Fibroblast of gingiva (primary cell): ENCODE measurements around the gene ADH4.
"Not testable (repeated sequence)": the region's sequence is repeated elsewhere in the genome, so short reads cannot be mapped to it uniquely, and the experiment has no call there.

Source experiments
- DNase-seq: peaks from one replicate; pipeline ENCODE4 v3.0.0-alpha.2; 2011; ENCODE audit warnings: low read depth

ADH4 gene

GRCh38 chr4:99144070-99144469, at the start of gene ADH4:
TSS of gene ADH4 (minus strand) at chr4:99144297. CDS start at chr4:99144222, 75 bp downstream.
- DNase-seq: peak; percentile 44

GRCh38 chr4:99190336-99190735, 46.2 kb upstream of the ADH4 start:
- no peak for DNase-seq

GRCh38 chr4:99189900-99190299, 45.8 kb upstream of the ADH4 start:
- DNase-seq: not testable (repeated sequence)

DNA sequence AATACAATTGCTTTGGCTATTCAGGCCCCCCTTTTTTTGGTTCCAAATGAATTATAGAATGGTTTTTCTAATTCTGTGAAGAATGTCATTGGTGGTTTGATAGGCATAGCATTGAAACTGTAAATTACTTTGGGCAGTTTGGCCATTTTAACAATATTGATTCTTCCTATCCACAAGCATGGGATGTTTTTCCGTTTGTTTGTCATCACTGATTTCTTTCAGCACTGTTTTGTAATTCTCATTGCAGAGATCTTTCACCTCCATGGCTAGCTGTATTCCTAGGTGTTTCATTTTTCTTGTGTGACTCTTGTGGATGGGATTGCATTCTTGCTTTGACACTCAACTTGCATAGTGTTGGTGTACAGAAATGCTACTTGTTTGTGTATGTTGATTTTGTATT, 41.9 kb upstream of the ADH4 start:
- no peak for DNase-seq

DNA sequence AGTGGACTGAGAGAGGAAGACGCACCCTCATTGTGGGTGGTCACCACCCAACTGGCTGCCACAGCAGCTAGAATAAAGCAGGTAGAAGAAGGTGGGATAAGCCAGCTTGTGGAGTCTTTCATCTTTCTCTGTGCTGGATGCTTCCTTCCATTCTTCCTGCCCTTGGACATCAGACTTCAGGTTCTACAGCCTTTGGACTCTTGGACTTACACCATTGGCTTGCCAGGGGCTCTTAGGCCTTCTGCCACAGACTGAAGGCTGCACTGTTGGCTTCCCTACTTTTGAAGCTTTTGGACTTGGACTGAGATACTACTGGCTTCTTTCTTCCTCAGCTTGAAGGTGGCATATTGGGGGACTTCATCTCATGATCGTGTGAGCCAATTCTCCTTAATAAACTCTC, 41.5 kb upstream of the ADH4 start:
- no peak for DNase-seq

DNA sequence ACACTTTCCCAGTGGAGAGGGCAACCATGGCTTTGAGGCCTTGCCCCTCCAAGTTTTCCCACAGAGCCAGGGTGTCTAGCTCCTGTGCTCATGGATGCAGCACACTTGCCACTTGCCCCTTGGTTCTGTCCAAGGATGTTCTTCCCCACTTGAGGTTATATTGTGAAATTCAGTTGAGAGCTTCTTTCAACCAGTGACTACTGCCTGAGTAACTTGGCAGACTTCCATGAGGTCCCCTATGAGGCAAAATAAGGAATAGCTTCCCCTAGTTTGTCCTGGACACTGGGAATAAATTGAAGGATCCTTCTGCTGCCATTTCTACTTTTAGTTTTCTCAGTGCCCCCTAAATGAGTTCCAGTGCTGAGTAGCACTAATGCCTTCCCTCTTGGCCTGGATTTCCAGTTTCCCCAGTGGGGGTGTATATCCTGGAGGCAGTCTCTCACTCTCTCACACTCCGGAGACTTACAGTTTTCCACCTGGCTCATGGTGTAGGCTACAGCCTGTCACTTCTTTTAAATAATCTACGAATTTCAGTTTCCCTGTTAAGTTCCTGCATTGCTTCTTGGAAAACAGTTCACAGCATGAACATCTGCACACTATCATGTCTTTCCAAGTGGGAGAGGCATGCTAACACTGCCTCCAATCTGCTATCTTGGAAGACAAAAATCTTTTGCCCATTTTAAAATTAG, 36.4 kb upstream of the ADH4 start:
- peak; percentile 70 for DNase-seq

GRCh38 chr4:99179626-99180025, 35.5 kb upstream of the ADH4 start:
- no peak for DNase-seq

DNA sequence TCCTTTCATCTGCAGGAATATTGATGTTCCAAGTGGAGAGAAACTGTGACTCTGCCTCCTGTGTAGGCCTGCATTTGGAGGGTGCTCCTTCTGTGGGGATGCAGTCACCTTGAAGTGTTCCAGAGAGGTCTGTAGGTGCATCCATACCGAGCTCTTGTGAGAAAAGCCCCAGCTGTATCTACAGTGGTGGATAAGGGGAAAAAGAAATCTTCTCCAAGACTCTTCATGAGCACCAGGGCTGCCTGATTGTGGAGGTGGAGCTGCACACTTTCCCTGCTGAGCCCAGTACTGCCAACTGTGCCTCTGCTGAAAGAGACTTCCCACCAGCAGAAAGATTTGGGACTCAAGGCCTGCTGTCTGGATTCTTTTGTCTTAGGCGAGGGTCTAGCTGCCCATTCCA, 35.1 kb upstream of the ADH4 start:
- no peak for DNase-seq

DNA sequence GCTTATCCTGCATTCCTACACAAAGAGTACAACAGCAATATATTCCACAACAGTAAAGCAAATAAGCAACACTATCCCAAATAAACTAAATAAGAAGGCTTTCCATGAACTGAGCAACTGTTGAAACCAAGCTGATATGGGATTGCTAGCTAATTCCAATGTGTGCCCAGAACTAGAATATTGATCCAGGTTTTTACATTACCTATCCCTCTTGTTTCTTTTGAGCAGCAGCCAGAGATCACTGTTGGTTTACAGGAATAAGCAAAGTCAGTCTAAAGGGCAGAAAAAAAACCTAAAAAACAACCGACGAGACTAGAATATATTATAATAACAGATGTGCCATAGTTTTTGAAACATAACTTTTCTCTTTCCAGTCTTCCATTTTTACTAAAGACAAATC, 22.4 kb upstream of the ADH4 start:
- DNase-seq: no peak

GRCh38 chr4:99165978-99166377, 21.9 kb upstream of the ADH4 start:
- no peak for DNase-seq

- DNase-seq: no peak
These were observed 17.4 kb upstream of the ADH4 start for GRCh38 chr4:99161373-99162099.

- DNase-seq: no peak
These were observed 15.6 kb upstream of the ADH4 start for GRCh38 chr4:99159699-99160098.

DNA sequence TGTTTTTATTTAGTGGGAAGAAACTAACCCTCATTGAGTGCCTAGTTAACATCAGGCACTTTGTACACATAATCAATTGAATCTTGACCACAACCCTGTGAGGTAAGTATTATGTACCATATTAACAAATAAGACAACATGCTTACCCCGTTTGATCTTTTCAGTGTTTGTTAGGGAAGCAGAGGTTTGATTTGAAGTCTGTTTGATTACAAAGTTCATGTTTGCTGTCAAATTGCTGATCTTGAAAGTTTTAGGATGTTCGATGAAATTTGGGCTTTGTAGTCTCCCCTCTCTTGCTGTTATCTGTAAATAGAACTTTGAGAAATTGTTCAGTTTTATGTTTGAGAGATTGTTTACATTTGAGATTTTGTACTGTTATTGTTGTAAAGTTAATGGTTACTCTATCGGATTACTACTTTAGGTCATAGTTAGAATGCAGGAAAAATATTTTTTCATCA, 13.4 kb upstream of the ADH4 start:
- DNase-seq: no peak

- DNase-seq: no peak
These were observed 12.9 kb upstream of the ADH4 start for GRCh38 chr4:99156992-99157391.

- no peak for DNase-seq
These were observed 10.7 kb upstream of the ADH4 start for GRCh38 chr4:99154658-99155342.

GRCh38 chr4:99151995-99152394, 7.9 kb upstream of the ADH4 start:
- no peak for DNase-seq

DNA sequence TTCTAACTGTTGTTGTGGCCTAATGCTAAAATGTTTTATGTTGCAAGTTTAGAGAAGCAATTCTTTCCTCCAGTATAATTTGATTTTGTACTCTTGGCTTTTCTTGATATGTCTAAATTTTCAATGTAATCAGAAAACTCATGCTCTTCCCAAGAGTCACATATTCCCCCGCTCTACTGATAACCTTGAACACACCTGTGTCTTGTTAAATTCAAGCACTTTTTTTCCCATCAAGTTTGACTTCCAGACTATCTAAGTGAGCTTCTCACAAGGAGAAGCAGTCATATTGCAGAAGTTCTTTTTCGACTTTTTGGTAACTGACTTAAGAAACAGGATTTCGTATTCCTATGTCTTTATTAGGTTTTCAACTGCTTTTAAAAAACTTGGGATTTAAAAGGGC, 7.4 kb upstream of the ADH4 start:
- no peak for DNase-seq

GRCh38 chr4:99149426-99150019, 5.4 kb upstream of the ADH4 start:
- DNase-seq: no peak

DNA sequence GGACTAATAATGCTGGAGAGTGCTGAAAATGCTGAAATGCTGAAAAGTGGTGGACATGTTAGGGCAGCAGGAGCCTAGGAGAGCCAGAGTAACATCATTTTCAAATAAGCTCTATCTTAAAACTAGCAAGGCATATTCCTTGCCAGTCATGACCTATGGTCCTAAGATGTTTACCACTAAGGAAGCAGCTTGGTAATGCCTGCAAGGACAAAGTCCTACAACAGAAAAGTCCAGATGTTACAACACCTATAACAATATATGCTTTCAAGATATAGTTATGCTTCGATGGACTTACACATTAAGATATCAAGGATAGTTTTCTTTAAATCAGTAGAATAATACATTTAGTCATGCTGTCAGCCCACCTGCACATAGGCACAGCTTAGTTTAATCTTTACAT, 4.5 kb upstream of the ADH4 start:
- no peak for DNase-seq

GRCh38 chr4:99144587-99144986, 490 bp upstream of the ADH4 start:
- DNase-seq: no peak

GRCh38 chr4:99136329-99136728, 7.8 kb downstream of the ADH4 start:
- DNase-seq: no peak

- no peak for DNase-seq
These were observed 8.4 kb downstream of the ADH4 start for GRCh38 chr4:99135541-99136162.
